Transverse colon (tissue), 4 donors: ENCODE data around the gene RUNDC3A. TPM values are rescaled to one million over a fixed set of nuclear protein-coding genes. Genes with fewer than 3 reads are reported as not detected.

Source experiments
- DNase-seq: peaks from one replicate; pipeline ENCODE4 v3.0.0-alpha.2; 2019
- H3K27ac ChIP-seq, 4 donors: fragments of 200-600 bp; sonication (generic); 2 replicates each; pipeline ENCODE4 v1.5.1; 2016 to 2018; ENCODE audit warnings: inconsistent platforms in 4 of 4
- H3K27me3 ChIP-seq: fragments of 200-600 bp; sonication (generic); 2 replicates; pipeline ENCODE4 v1.5.1; 2017; ENCODE audit warnings: inconsistent platforms
- H3K36me3 ChIP-seq, 4 donors: fragments of 200-600 bp; sonication (generic); 2 replicates each; pipeline ENCODE4 v1.5.1; 2017 to 2019; ENCODE audit warnings: inconsistent platforms in 4 of 4
- H3K4me1 ChIP-seq, 4 donors: fragments of 200-600 bp; sonication (generic); 2 replicates each; pipeline ENCODE4 v1.5.1; 2017 to 2020; ENCODE audit warnings: inconsistent platforms in 4 of 4
- H3K4me3 ChIP-seq, 4 donors: fragments of 200-600 bp; sonication (generic); 1 replicate in 1 of 4; 2 replicates in 3 of 4; pipeline versions ENCODE4 v1.5.1 to v1.6.1; 2017 to 2019; ENCODE audit warnings: inconsistent platforms in 4 of 4
- H3K9me3 ChIP-seq, 2 donors: fragments of 200-600 bp; sonication (generic); 2 replicates each; pipeline ENCODE4 v1.5.1; 2017 to 2019; ENCODE audit warnings: inconsistent platforms in 2 of 2
- EP300 ChIP-seq: sonication (generic); formaldehyde crosslinking; IDR thresholded peaks from one replicate; pipeline ENCODE4 v1.6.1; 2017; ENCODE audit warnings: antibody characterized with exemption, low read depth
- POLR2A ChIP-seq: fragments of 450-650 bp; IDR thresholded peaks from one replicate; pipeline ENCODE4 v1.6.1; 2016; ENCODE audit warnings: antibody characterized with exemption, mild to moderate bottlenecking, moderate library complexity
- POLR2AphosphoS5 ChIP-seq, 3 donors: sonication (generic); formaldehyde crosslinking; IDR thresholded peaks; one replicate each; pipeline ENCODE4 v1.6.1; 2016; ENCODE audit warnings: antibody characterized with exemption in 3 of 3
- WGBS, 2 donors: methylation state at CpG; one replicate each; pipeline ENCODE4 v1.1.5; 2018; ENCODE audit warnings: low coverage in 1 of 2; 5-methylcytosine and 5-hydroxymethylcytosine counted together
- in situ Hi-C, 4 donors: fragments of 200-750 bp; cut with MboI; loops; one replicate each; pipeline versions ENCODE4 v1.15.0 to v1.15.1; 2017; ENCODE audit warnings: low sequenced_read_pairs in 3 of 4, low pct_ligation_motif_present in 1 of 4, low pct_unique_long_range_greater_than_20kb in 1 of 4
- intact Hi-C: fragments of 100-400 bp; cut with DNase I; formaldehyde crosslinking; loops from one replicate; pipeline ENCODE4 v1.15.1; 2023; ENCODE audit warnings: low total_unique reads
- total RNA-seq, 4 donors: library from RNA; depleted of rRNA; stranded (reverse); fragments of >200 nt; gene quantifications; one replicate each; pipeline ENCODE4 v1.1.0, GENCODE V29; 2016
- TF ChIP-seq, protein P1 (sequence below), 5 experiments: fragments of 200-600 bp in 3 of 5; fragments of 450-650 bp in 2 of 5; sonication (generic) in 3 of 5; IDR thresholded peaks; 1 replicate in 2 of 5; 2 replicates in 3 of 5; pipeline ENCODE4 v1.5.1; 2016 to 2017; ENCODE audit warnings: antibody characterized with exemption in 5 of 5, inconsistent platforms in 3 of 5, mild to moderate bottlenecking in 2 of 5, moderate library complexity in 1 of 5

The RUNDC3A gene
- total RNA-seq, 4 donors from 2014 or later = 0.48 to 7.6 (median 1.1) TPM; not detected in 1

GRCh38 chr17:44309472-44309871 lies 1.1 kb downstream of the RUNDC3A start:
- no peak overlapping the region for H3K27ac ChIP-seq
- in situ Hi-C loops (no loop called here), intact Hi-C loops (loop anchor here (5.0 kb wide), 1 partner anchor 1692 kb away; no protein-coding TSS in a partner anchor)

DNA sequence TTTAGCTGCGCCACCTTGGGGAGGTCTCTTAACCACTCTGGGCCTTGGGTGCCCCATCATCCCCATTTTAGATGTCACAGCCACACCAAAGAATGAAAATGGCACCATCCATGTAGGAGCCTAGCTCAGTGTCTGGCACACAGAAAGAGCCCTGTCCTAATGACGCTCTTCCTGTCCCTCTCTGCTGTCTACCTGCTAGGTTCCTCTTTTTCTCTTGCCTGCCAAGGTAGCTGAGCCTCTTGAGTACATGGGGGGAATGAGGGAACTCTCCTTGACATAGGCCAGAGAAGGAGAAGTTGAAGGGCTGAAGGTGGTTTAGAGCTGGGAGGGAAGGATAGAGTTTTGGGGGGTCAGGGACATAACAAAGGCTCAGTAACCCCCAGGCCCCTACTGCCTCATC lies 1.8 kb downstream of the RUNDC3A start:
- TF ChIP-seq POLR2A (no peak), EP300 (no peak), POLR2AphosphoS5 (IDR thresholded peaks at IDR 0.05) (no peak)
- TF ChIP-seq, protein P1, sequence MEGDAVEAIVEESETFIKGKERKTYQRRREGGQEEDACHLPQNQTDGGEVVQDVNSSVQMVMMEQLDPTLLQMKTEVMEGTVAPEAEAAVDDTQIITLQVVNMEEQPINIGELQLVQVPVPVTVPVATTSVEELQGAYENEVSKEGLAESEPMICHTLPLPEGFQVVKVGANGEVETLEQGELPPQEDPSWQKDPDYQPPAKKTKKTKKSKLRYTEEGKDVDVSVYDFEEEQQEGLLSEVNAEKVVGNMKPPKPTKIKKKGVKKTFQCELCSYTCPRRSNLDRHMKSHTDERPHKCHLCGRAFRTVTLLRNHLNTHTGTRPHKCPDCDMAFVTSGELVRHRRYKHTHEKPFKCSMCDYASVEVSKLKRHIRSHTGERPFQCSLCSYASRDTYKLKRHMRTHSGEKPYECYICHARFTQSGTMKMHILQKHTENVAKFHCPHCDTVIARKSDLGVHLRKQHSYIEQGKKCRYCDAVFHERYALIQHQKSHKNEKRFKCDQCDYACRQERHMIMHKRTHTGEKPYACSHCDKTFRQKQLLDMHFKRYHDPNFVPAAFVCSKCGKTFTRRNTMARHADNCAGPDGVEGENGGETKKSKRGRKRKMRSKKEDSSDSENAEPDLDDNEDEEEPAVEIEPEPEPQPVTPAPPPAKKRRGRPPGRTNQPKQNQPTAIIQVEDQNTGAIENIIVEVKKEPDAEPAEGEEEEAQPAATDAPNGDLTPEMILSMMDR (IDR thresholded peaks at IDR 0.05) = no peak
- Histone ChIP-seq H3K4me1 (peaks cover 6 to 25% (median 18%) of the 10 kb centered on the region in 4 donors), H3K4me3 (no peak overlapping the region), H3K36me3 (no peaks in the 10 kb centered on the region), H3K9me3 (no peaks in the 10 kb centered on the region), H3K27ac (no peak overlapping the region), H3K27me3 (peaks cover 67% of the 10 kb centered on the region)
- WGBS, 2 donors = 82% methylated on average over 2 of the region's 2 CpGs; no CpG with 5 or more reads in 1 of the 2 donors
- intact Hi-C loops = no loop called here
- no peak for DNase-seq
- in situ Hi-C loops = no loop called here

More at GRCh38 chr17:44309472-44309871, 1.1 kb downstream of the RUNDC3A start:
- 46% methylated on average over 5 of the region's 5 CpGs; no CpG with 5 or more reads in 1 of the 2 donors for WGBS, 2 donors
- no peaks in the 10 kb centered on the region for H3K36me3 ChIP-seq
- H3K4me1 ChIP-seq = peaks cover 6 to 20% (median 14%) of the 10 kb centered on the region in 4 donors
- TF ChIP-seq POLR2A = no peak
- TF ChIP-seq POLR2AphosphoS5 (IDR thresholded peaks at IDR 0.05) = no peak
- TF ChIP-seq, protein P1 (IDR thresholded peaks at IDR 0.05) = no peak
- no peak for TF ChIP-seq EP300
- no peak for DNase-seq
- H3K4me3 ChIP-seq = no peak overlapping the region
- peaks cover 64% of the 10 kb centered on the region for H3K27me3 ChIP-seq
- no peaks in the 10 kb centered on the region for H3K9me3 ChIP-seq

DNA sequence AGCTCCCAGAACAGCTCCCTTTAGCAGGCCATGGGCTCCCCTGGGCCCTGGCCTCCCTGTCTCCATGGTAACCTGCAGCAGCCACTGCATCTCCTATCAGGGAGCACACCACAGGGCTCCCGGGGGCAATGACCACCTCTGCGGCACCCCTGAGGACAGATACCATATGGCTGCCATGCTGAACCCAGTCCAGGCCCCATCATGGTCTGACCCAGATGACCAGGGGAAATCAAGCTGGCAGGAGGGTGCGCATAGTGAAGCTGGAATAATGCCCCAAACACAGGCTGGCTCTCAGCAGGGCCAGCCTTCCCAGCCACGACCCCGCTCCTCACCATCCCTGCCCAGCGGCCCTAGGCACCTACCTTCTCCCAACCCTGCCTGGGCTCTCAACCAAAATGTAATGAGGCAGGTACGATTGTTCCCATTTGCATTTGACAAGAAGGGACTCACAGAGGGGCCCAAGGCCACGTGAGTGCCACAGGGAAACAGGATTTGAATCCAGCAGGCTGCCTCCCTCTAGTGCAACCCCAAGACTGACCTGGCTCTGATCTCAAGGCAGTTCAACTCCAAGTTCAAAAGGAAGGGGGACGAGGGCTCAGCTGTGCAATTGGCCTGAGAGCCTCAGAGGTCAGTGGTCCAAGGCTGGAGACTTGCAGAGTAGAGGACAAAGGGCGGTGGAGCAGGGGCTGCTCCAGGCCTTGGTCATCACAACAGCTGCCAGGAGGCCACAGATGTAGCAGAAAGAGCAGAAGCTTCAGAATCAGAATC lies 2.4 kb downstream of the RUNDC3A start:
- peaks cover 67% of the 10 kb centered on the region for H3K27me3 ChIP-seq
- TF ChIP-seq, protein P1 (IDR thresholded peaks at IDR 0.05) = no peak
- TF ChIP-seq EP300 = no peak
- TF ChIP-seq POLR2A = no peak
- TF ChIP-seq POLR2AphosphoS5 (IDR thresholded peaks at IDR 0.05) = no peak
- DNase-seq = no peak
- 72% methylated on average over 10 of the region's 10 CpGs; no CpG with 5 or more reads in 1 of the 2 donors for WGBS, 2 donors
- no peak overlapping the region for H3K4me3 ChIP-seq
- H3K4me1 ChIP-seq = peaks cover 6 to 30% (median 20%) of the 10 kb centered on the region in 4 donors
- H3K9me3 ChIP-seq = no peaks in the 10 kb centered on the region
- no peaks in the 10 kb centered on the region for H3K36me3 ChIP-seq
- in situ Hi-C loops (no loop called here), intact Hi-C loops (no loop called here)
- H3K27ac ChIP-seq = no peak overlapping the region

DNA sequence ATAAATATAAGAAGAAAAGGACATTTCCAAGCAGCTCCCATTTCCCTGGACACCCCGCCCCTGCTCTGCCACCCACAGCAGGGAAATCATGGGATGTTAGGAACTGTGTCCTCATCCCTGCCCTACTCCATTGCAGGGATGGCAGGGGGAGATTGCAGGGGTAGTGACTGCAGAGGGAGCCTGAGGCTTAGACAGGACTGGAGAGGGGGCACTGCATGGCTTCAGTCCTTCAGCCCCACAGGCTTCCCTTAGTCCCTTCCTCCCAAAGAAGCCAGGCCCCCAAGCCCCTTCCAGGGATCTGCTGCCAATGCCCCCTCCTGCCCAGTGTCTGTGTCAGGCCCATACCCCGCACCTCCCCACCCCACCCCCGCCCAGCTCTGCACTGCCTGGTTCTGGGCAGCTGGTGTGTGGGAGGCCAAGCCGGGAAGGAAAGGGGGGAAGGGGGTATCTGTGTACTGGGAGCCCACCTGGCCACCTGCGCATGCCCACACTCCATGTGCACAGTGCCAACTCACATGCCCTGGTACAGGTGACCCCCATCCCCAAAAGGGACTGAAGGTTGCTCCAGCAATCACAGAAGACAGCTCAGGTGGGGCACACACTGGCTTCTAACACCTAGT lies 3.3 kb downstream of the RUNDC3A start:
- TF ChIP-seq POLR2A = no peak
- no peak for TF ChIP-seq EP300
- TF ChIP-seq POLR2AphosphoS5 (IDR thresholded peaks at IDR 0.05) = no peak
- TF ChIP-seq, protein P1 (IDR thresholded peaks at IDR 0.05) = no peak

More for the DNA sequence above, 3.3 kb downstream of the RUNDC3A start:
- intact Hi-C loops = no loop called here
- Histone ChIP-seq H3K27me3 (peaks cover 67% of the 10 kb centered on the region), H3K9me3 (no peaks in the 10 kb centered on the region), H3K4me1 (peaks cover 6 to 30% (median 20%) of the 10 kb centered on the region in 4 donors), H3K27ac (no peak overlapping the region), H3K36me3 (no peaks in the 10 kb centered on the region), H3K4me3 (no peak overlapping the region)
- 60 to 66% methylated on average over 1 to 4 of the region's 5 CpGs for WGBS, 2 donors
- no peak for DNase-seq
- in situ Hi-C loops = no loop called here
